Activated T-helper 1 cell treated with anti-CD3 and anti-CD28 coated beads, Interleukin-2, amount 50 U/mL, for 16 hours (primary cell): ENCODE results near the gene HES2.
"Not testable (repeated sequence)": the region's sequence is repeated elsewhere in the genome, so short reads cannot be mapped to it uniquely, and the experiment has no call there.

Experiments used
- DNase-seq, 2 donors: peaks; one replicate each; pipeline ENCODE4 v3.0.0-alpha.2; 2020; ENCODE audit warnings: low read depth in 1 of 2, low spot score in 1 of 2

HES2 gene

DNA sequence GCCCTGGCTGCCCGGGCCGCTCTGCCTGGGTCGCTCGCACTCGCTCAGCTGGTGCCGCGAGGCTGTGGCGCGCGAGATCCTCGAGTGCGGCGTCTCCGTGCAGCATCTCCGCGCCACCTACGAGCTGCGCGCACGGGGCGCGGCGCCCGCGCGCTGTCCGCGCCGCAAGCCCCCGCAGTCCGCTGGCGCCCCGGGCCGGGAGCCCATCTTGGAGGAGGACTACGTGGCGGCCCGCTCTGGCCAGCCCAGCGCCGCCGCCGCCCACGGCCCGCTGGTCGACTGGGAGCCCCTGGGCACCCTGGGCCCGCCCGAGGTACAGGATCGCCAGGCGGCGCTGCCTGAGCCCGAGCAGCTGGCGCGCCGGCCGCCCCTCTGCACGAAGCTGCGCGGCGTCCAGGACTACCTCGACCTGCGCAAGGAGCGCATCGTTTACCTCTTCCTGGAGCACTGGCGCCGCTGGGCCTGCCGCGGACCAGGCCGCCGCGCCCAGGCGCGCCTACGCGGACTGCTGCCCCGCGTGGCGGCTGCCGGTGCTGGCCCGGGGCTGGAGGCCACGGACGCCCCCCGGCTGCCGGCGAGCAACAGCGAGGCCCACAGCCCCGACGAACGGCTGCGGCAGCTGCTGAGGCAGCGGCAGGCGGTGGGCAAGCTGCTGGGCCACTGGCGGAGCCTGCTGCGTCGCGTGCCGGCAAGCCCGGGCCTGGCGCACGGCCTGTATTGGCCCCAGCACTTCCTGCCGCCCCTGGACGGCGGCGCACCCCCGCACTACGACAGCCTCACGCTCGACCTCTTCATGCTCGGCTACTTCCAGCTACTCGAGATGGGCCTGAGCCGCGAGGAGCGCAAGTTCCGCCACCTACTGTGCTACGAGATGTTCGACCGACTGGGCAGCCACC, 35.4 kb upstream of the HES2 start:
- peak in 1 of 2 donors; percentile 35 for DNase-seq

DNA sequence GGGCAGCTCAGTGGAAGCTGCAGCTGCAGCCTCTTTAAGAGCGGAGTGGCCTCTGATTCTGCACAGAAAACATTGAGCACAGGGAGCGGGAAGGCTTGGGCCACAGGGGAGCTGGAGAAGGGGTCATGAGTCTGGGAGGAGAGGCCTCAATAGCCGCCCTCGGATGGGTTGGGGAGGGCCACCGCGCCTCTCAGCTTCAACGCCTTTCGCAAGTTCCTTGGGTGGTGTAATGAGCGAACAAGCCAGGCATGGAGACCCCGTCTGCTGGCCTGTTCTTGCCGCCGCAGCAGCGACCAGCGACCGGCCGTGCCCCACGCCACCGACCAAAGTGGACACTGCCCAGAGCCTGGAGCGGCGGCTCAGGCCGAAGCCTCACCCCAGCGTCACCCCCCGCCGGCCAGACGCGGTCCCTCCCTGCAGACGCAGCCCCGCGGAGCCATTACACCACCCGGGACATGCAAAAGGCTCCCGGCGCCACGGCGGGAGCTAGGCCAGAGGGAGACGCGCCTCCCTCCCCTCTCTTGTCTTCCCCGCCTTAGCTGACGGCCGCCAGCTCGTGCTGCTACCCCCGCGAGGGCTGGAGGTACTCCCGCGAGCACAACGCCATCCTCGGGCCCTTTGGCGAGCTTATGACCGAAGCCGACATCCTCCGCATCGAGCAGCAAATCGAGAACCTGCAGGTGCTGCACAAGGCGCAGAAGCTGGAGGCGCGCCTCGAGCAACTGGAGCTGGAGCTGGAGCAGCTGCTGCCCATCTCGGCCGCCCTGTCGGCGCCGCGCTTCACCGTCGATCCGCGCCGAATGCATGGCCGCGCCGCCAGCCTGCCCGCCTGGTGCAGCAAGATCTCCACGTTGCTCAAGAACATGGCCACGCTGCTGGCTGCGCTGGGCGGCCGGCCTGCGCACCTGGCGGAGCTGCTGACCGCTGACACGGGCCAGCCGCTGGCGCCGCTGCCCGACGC, 34.5 kb upstream of the HES2 start:
- not testable (repeated sequence) for DNase-seq

DNA sequence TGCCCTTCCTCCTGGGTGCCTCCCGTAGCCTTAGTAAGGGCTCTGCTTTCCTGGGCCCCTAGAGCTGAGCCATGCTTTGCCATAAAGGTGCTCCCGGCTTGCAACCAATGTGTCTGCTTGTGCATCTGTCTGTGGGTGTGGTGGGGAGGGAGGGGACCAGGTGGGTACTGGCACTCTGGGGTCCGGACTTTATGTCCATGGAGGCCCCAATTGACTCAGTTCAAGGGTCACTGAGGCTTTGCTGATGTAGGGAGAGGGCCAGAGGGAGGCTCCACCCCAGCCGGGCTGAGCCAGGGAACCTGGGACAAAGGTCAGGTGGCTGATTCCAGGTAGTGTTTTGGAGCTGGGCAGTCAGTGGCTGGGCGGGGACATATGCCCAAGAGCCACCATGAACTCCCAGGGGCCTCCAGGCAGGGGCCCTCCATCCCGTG, 31.2 kb upstream of the HES2 start:
- no peak for DNase-seq

DNA sequence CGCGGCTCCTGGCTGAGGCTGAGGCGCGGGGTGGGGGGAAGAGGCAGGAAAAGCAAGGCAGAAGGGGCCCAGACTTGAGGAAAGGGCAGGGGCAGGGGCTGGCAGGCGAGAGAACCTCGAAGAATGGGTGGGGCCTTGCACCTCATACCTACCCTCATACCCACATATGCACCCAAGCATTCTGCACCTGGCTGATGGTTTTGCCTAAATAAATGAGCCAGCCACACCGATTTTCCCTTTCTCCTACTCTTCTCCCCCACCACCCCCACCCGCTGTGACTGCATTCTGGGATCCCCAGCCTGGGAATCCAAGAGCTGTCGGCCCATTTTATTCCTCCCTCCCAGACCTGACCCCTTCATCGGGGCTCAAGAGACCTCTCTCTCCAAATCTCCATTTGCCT, 30.8 kb upstream of the HES2 start:
- DNase-seq, result not testable (repeated sequence)

DNA sequence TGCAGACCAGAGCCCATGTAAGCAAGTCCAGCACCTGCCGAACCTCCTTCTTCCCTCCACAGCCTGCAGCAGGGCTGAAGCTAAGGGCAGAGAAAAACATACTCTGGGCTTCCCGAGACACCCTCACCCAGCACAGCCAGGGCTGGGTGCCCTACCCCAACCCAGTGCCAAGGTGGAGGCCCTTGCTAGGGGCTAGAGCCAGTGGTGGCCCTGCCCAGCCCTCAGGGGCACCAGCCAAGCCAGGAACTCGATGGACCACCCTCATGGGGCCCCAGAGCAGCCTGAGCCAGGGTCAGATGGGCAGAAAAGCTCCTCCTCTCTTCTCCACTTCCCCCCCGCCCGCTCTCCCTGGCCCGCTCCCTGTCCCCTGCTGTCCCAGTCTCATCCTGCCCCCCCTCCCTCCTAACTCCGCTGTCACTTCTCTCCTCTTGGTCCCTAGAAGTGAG, 30.3 kb upstream of the HES2 start:
- DNase-seq, result no peak

DNA sequence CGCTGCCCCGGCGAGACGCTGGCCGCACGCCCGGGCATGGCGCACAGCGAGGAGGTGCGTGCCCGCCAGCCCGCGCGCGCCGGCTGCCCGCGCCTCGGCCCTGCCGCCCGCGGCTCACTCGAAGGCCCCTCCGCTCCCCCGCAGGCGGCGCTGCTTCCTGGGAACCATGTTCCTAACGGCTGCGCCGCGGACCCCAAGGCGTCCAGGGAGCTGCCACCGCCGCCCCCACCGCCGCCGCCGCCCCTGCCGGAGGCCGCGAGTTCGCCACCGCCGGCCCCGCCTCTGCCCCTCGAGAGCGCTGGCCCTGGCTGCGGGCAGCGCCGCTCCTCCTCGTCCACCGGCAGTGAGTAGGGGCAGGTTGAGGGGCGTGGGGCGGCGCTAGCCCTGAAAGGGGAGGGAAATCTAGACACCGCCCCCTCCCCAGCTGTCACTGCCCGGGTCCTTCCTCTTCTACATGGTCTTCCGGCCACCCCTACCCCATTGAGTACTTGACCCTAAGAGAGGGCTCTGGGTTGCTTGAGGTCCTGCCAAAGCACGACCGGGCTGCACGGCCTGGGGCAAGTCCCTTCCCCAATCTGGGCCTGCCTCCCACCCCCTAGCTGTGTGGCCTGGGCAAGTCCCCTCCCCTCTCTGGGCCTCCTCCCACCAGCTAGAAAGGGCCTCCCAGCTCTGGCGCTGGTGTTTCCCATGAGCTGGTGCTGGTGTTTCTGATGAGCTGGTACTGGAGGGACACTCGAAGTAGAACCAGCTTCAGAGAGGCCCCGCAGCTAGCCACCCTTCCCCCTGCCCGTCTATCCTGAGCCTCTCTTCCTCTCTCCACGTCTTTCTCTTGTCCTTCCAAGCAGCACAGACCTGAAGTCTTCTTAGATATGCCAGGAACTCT, 29.3 kb upstream of the HES2 start:
- DNase-seq, result no peak

DNA sequence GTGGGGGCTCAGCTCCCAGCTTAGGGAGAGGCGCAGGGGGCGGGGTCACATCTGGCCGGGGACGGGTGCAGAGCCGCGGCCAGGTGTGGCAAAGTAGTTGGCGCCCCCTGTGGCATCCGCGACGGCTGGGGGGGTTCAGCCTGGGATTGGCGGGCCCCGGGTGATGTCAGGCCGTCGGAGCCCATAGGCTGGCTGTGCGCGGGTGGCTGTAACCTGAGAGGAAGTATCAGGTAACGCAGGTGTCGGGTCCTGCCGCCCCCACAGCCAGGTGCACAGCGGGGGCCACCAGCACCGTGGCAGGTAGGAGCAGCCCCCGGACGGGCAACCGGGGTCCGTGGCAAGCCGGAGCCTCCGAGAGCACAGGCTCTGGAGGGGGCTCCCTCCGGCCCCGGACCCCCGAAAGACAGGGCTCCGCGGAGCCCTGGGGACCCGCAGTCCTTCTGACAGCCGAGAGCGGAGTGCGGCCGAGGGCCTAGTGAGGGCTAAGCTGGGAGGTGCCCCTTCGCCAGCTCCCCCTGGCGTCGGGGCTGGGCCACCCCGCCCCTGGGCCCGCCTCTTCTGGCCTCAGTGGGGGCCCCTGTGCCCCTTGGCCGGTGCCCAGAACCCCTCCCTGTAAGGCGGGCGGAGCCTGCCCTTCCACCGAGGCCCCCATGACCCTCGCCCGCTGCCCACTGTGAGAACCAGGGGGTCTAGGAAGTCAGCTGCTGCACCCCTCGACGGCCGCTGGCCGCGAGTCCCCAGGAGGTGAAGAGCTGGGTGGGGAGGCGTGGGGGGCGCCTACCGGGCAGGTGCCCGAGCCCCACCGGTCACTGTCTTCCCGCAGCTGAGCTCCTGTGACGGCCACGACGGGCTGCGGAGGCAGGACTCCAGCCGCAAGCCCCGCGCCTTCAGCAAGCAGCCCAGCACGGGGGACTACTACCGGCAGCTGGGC, 28.4 kb upstream of the HES2 start:
- DNase-seq, result no peak

DNA sequence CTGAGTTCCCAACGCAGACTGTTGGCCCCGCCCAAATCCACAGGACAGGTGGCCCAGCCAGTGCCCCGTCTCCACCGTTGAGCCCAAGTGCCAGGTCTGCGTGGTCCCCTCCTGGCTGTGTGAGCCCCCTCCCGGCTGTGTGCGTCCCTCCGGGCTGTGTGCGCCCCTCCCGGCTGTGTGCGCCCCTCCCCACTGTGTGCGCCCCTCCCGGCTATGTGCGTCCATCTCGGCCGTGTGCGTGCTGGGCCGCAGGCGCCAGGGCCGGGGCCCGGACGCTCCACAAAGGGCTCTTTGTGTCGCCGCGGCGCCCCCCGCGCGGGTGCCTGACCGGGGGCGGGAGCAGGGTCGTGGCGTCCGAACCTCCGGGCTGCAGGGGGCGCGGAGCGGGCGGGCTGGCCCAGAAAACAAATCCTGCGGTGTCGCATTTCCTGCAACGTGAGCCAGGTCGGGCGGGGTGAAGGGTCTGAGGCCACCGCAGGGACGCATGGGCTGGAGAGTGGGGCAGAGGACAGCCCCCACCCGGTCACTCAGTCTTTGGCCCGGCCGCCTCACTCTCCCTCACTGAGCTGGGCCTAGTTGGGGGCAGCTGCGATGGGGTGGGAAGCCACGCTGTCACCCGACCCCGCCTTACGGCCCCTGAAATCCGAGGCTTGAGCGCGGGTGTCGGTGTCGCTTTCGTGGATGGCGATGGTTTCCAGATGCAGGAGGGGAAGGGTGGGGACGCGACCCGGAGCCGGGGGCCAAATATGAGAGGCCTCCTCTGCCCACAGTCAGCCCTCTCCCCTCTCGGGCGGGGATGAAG, 27.5 kb upstream of the HES2 start:
- DNase-seq, result no peak

DNA sequence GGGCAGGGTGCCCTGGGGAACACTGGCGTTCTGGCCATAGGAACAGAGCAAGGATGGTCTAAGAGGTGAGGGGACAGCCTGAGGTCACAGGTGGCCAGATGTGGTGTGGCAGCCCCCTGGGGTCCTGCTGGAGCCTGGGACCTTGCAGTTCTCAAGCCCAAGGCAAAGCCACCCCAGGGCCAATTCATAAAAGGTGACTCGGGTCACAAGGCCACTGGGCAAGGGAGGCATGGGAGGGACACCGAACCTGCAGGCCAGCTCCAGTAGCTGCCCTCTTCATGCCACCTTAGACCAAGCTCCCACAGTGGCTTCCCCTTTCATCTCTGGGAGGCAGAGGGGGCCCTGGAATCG, 26.9 kb upstream of the HES2 start:
- no peak for DNase-seq

DNA sequence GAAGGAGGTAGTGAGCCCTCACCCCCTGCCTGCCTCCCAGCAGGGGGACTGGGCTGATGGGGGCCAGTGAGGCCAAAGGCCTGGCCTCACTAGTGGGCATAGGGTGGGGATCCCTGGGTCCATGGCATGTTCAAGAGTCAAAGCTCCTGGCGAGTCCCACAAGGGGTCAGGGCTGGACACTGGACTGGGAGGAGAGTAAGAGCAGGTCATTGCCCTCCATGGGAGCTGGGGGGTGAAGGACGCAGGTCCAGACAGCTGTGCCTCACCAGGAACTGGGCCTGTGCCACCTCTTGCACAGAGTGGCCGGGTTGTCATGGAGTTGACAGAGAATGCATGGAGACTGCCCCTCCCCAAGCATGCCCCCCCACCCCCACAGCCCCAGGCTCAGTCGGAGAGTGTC, 26.2 kb upstream of the HES2 start:
- not testable (repeated sequence) for DNase-seq

DNA sequence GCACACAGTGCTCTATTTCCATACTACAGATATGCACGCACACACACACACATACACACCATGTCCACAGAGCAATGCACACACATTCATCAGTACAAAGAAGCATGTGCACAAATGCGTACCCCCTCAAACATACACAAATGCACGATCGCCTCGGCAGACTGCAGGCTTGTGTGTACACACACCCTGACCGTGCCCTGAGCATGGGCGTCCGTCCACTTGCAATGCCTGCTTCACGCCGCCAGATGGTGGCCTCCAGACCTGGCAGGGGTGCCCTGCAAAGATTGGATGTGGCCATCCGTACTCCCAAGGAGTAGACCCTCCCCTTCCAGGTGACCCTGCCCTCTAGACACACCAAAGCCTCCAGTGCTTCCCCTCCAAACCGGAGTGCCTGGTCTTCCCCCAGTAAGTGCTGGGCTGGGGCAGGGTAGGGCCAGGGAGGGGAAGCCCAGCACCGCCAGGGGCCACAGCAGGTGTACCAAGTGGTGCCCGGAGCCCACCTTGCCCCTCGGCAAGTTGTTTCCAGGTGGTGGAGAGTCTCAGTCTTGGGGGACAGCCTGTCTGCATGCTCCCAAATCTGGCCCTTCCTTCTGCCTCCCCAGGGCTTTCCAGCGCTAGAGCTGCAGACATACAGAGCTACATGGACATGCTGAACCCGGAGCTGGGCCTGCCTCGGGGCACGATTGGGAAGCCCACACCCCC, 25.5 kb upstream of the HES2 start:
- DNase-seq, result no peak

DNA sequence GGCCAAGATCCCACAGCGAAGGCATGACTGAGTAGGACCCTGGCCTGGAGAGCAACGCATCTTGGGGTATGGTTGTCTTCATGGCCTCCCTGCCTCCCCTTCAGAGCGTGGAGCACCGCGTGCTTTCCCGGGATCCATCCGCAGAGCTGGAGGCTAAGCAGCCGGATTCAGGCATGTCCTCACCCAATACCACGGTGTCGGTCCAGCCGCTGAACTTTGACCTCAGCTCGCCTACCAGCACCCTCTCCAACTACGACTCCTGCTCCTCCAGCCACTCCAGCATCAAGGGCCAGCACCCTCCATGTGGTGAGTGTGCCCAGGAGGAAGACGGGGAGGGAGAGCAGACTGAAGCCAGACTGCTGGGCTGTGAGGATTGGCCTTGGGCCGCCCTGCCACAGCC, 24.7 kb upstream of the HES2 start:
- no peak for DNase-seq

DNA sequence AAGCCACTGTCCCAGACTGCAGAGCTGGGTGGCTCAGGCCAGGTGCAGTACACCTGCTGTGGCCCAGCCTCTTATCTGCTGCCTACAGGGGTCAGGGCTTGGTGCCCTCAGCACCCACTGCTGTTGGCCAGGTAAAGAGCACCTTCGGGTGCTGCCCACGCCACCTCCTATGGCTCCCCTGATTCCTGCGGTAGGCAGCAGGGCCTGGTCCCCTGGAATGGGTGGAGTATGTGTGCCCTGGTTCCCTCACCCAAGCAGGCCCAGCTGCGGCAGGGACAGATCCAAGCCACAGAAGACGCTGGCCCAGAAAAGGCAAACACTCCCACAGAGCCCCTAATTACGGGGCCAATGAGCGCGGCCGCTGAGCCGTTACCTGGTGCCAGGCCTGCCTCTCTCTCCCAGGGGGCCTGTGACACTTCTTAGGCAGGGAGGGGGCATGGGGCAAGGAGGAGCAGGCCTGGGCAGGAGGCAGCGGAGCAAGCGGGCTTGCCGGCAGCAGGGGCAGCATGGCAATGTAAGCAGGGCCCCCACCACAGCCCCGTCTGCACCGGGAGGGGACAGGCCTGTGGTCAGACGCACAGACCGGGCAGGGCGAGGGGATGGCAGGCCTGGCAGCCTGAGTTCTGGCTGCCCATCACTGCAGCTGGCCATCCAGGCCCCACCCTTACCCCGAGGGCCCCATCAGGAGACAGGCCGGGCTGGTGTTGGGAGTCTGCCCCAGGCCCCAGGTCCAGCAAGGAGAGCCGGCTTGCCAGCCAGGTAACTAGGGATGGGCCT, 23.8 kb upstream of the HES2 start:
- DNase-seq, result no peak

DNA sequence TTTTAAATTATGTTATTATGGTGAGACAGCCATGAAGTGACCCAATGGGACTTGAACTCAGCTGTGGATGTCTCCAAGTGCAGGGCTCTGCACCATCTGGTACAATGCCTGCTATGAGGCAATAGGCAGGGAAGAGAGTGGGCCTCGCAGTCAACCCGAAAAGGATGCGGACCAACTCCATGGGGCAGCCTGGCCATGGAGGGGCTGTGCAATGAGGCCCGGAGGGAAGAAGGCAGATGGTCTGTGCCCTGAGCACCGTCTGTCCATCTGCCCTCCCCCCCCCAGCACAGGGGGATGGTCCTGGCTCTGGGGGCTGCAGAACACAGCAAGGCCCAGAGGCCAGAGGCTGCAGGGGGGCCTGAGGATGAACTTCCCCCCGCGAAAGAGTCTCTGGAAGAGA, 21.9 kb upstream of the HES2 start:
- DNase-seq, result no peak

DNA sequence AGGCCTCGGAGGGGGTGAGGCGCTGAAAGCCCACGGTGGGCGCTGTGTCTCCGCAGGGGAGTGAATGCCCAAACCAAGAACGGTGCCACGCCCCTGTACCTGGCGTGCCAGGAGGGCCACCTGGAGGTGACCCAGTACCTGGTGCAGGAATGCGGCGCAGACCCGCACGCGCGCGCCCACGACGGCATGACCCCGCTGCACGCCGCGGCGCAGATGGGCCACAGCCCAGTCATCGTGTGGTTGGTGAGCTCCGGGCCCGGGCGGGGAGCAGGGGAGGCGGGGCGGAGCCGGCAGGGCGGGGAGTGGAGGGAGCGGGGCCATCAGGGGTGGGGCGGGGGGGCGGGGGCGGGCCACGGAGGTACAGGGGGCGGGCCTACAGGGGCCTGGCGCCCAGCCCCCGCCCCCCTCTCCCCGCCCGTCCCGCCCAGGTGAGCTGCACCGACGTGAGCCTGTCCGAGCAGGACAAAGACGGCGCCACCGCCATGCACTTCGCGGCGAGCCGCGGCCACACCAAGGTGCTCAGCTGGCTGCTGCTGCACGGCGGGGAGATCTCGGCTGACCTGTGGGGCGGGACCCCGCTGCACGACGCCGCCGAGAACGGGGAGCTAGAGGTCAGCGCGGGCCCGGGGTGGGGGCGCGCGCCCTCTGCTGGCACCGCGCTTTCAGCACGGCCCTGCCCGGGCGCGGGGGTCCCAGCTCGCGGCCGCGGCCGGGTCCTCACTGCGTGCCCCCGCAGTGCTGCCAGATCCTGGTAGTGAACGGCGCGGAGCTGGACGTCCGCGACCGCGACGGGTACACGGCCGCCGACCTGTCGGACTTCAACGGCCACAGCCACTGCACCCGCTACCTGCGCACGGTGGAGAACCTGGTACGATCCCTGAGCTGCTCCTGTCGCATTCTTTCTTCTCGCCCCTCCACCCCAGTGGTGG, 20.7 kb upstream of the HES2 start:
- DNase-seq, result peak; percentile 51 to 65

DNA sequence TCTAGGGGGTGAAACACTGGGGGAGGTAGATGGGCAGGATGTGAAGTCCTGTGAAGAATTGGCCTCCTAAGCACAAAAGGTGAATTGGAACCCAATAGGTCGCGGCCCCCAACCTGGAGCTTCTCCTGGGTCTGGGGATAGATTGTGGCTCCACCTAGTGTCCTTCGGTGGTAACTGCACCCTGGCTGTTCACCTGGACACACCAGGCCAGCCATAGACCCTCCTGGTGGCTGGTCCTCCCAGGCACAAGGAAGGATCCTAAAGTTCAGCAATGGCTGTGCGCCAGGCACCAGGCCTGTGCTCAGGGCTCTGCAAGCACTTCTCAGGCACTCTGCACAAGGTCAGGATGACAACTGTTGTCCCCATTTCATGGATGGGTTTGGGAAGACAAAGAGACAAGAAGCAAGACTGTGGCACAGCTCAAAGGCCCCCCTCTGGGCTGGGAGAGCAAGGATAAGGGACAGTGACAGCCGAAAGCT, 18.4 kb upstream of the HES2 start:
- peak; percentile 53 to 59 for DNase-seq
